Raji (cell line): ENCODE results near the gene TMA7.

Source experiments
- POLR2A ChIP-seq: IDR thresholded peaks from 2 replicates; pipeline ENCODE4 v1.6.1; 2011; ENCODE audit warnings: low read depth, low read length, control low read depth; ENCODE audit not compliant: insufficient read depth

TMA7 gene

GRCh38 chr3:48464713-48465221 lies 24.7 kb downstream of the TMA7 start:
- TF ChIP-seq POLR2A, result no peak

DNA sequence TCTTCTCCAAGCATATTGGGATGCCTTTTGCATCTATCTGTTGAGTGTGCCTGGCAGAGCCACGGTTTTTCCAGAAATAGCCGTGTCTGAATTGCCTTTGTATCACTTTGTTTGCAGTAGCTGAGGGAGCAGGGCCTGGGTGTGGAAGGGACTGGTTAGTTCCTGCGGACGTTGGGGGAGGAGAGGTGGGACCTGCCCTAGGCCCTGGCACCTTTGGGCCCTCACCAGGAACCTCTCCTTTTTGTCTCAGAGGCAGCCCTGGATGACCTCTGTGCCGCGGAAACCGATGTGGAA lies 25.1 kb downstream of the TMA7 start:
- TF ChIP-seq POLR2A, result no peak

GRCh38 chr3:48465531-48466378 lies 25.7 kb downstream of the TMA7 start:
- peak; percentile 97 for TF ChIP-seq POLR2A

- peak; percentile 12; the same call in 1 of the 2 replicates for TF ChIP-seq POLR2A
Measured at GRCh38 chr3:48466386-48467109, 26.5 kb downstream of the TMA7 start.

DNA sequence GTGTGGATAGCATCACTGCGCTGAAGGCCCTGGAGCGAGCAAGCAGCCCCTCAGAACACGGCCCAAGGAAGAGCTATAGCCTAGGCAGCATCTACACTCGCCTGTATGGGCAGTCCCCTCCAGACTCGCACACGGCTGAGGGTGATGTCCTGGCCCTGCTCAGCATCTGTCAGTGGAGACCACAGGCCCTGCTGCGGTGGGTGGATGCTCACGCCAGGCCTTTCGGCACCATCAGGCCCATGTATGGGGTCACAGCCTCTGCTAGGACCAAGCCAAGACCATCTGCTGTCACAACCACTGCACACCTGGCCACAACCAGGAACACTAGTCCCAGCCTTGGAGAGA lies 27.0 kb downstream of the TMA7 start:
- TF ChIP-seq POLR2A, result no peak

- TF ChIP-seq POLR2A, result 0 out of 2 replicates have a peak, but pooled peaks have one; percentile 3
Measured at GRCh38 chr3:48467473-48468267, 27.6 kb downstream of the TMA7 start.

- TF ChIP-seq POLR2A, result no peak
Measured at GRCh38 chr3:48468329-48468731, 28.3 kb downstream of the TMA7 start.

DNA sequence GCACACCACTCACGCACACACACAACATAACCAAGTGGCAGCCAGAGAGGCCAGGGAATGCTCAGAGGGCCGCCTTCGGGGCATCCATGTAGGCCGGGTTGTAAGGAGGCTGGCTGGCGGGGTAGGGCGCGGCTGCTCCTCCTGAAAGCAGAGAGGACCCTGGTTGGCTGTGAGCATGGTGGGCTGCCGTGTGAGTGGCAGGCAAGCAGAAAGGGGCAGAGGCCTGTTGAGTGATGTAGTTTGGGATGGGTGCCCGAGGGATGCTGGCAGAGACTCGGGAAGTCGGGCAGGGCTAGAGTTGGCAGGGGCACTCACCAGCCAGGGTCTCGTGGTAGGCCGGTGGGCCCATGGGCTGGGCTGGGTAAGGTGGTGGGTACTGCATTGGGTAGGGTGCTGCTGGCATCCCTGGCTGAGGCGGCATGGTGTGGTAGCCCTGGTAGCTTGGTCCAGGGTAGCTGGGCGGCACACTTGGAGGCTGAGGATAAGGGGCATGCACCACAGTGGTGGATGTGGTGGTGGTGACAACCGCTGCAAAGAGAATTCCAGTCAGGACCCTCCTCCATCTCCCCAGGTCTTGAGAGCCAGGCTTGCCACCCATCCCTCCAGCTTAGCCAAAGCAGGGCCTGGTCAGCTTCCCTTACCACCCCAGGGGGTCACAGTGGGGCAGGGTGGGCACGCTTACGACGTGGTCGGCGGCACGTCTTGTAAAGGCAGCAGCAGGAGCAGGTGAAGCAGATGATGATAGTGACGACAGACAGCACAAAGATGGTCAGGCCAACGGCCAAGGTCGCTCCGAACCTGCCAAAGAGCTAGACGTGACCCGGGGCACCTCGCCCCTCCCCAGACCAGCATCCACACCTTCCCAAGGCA lies 29.2 kb downstream of the TMA7 start:
- no peak for TF ChIP-seq POLR2A

GRCh38 chr3:48470286-48470685 lies 30.2 kb downstream of the TMA7 start:
- 0 out of 2 replicates have a peak, but pooled peaks have one; percentile 14 for TF ChIP-seq POLR2A

DNA sequence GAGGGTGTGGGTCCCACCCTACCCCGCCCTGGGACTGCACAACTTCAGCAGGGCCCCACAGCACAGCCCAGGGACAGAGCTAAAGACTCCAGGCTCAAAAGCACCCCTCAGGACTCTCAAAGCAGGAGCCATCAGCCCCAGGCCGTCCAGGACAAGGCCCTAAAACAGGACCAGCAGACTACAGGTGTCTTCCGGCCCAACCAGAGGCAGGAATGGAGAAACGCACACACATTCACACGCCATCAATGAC lies 32.5 kb downstream of the TMA7 start:
- TF ChIP-seq POLR2A, result no peak

DNA sequence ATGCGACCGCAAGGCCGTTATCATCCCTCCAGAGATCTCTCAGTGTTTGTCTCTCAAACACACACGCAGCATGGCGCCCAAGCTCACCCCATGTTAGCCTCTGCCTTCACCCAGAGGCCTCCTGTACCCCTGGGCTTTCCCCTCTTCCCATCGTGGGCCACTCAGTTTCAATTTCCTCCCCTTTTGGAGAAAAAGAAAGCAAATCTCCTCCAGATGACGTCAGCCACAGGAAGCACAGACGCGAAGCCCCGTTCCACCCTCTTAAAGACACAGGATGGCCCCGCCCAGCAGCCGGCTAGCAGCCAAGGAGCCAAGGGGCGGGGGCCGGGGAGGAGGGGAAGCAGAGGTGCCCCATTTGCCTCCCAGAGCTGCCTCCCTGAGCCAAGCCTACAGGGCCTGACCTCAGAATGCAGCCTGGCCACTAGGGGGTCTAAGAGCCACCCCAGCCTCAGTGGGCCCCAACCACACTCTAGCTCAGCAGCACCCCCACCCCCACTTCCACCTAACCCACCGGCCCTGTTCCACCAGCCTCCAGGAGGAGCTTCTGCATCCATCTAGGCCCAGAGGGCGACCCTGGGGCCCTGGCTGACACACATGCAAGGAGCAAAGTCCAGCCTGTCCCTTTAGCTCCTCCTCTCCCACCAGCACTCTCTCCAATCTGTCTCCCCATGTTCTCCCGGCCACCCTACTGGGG lies 33.0 kb downstream of the TMA7 start:
- peak; percentile 97 for TF ChIP-seq POLR2A

- TF ChIP-seq POLR2A, result no peak
Measured at GRCh38 chr3:48473617-48473952, 33.5 kb downstream of the TMA7 start.

DNA sequence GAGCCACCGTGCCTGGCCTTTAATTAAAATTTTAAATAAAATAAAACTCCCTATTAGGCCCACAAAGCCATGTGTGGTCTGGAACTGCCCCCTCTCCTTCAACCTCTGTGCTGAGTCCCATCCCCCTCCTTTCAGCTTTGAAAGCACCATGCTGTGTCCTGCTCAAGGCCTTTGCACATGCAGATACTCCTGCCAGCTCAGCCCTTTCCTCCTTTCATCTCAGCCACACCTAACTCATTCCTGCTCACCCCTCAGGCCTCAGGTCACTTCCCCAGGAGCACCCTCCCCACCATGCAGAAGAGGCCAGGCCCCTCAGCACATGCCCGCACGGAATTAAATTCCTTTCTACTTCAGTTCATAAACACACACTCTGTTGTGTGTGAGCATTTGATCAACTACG lies 34.6 kb downstream of the TMA7 start:
- no peak for TF ChIP-seq POLR2A

- TF ChIP-seq POLR2A, result no peak
Measured at GRCh38 chr3:48475188-48475587, 35.1 kb downstream of the TMA7 start.
